IMR-90 (cell line): Measurements from ENCODE around the gene TNFSF9. TPM values are rescaled to one million over a fixed set of nuclear protein-coding genes. Genes with fewer than 3 reads are reported as not detected.
A peak's percentile ranks its signal among the peaks of the same experiment; 100 is the strongest.

Experiments
- ATAC-seq: fragments of 200-7000 bp; cut with Tn5 transposase; 2 replicates; pipeline ENCODE4 v1.9.1; 2020; ENCODE audit warnings: low read depth, mild to moderate bottlenecking, moderate library complexity
- BruUV-seq: library from RNA; stranded (reverse); fragments of 400-500 nt; replicated peaks from 2 replicates; lab custom pipeline; 2021; lab: Mats Ljungman, UMichigan
- CTCF ChIA-PET: fragments of 300-600 bp; formaldehyde crosslinking; extraction: SDS; loops from one replicate; lab custom pipeline; 2021; ENCODE audit warnings: antibody characterized with exemption; lab: Yijun Ruan, JAX
- POLR2A ChIA-PET: fragments of 300-600 bp; sonication (Branson Sonifier 250); formaldehyde crosslinking; loops from one replicate; lab custom pipeline; 2022; ENCODE audit warnings: antibody characterized with exemption; ENCODE audit not compliant: unreplicated experiment; lab: Charles Lee
- DNase-seq: peaks from one replicate; pipeline ENCODE4 v3.0.0; 2013
- H2AFZ ChIP-seq: replicated peaks from 2 replicates; pipeline ENCODE3; 2013; ENCODE audit warnings: low read length, mild to moderate bottlenecking; ENCODE audit not compliant: poor library complexity
- H2AK5ac ChIP-seq: 2 replicates; pipeline ENCODE4 v1.6.1; 2013; ENCODE audit warnings: low read depth, low read length, inconsistent platforms
- H2AK9ac ChIP-seq: replicated peaks from 2 replicates; pipeline ENCODE3; 2013; ENCODE audit warnings: mild to moderate bottlenecking, low read depth, low read length, moderate library complexity; ENCODE audit not compliant: poor library complexity
- H2BK120ac ChIP-seq: 2 replicates; pipeline ENCODE4 v1.6.1; 2013; ENCODE audit warnings: low read depth, low read length, inconsistent platforms
- H2BK15ac ChIP-seq: 3 replicates; pipeline ENCODE4 v1.6.1; 2013; ENCODE audit warnings: low read depth, low read length, inconsistent platforms
- H2BK20ac ChIP-seq: 2 replicates; pipeline ENCODE4 v1.6.1; 2013; ENCODE audit warnings: low read depth, mild to moderate bottlenecking, inconsistent platforms, low read length, moderate library complexity
- H2BK5ac ChIP-seq: 2 replicates; pipeline ENCODE4 v1.6.1; 2013; ENCODE audit warnings: mild to moderate bottlenecking, low read depth, low read length, inconsistent platforms; ENCODE audit not compliant: poor library complexity, severe bottlenecking
- H3K14ac ChIP-seq: replicated peaks from 2 replicates; pipeline ENCODE4 v1.6.1; 2013; ENCODE audit warnings: low read depth, low read length, inconsistent platforms
- H3K18ac ChIP-seq: 2 replicates; pipeline ENCODE4 v1.6.1; 2013; ENCODE audit warnings: low read depth, low read length, control low read depth
- H3K23ac ChIP-seq: 2 replicates; pipeline ENCODE4 v1.6.1; 2013; ENCODE audit warnings: low read depth, low read length, inconsistent platforms
- H3K27ac ChIP-seq: 2 replicates; pipeline ENCODE4 v1.5.1; 2013; ENCODE audit warnings: mild to moderate bottlenecking, control low read depth, low read length; ENCODE audit not compliant: insufficient read depth
- H3K27me3 ChIP-seq: 2 replicates; pipeline ENCODE4 v1.6.1; 2013; ENCODE audit warnings: low read length; ENCODE audit not compliant: control insufficient read depth, insufficient read depth
- H3K36me3 ChIP-seq: 2 replicates; pipeline ENCODE4 v1.6.1; 2013; ENCODE audit warnings: low read length, mixed read lengths; ENCODE audit not compliant: control insufficient read depth, insufficient read depth
- H3K4ac ChIP-seq: 2 replicates; pipeline ENCODE4 v1.6.1; 2013; ENCODE audit warnings: low read depth, low read length, inconsistent platforms
- H3K4me1 ChIP-seq: 2 replicates; pipeline ENCODE4 v1.6.1; 2013; ENCODE audit warnings: low read length, mixed read lengths; ENCODE audit not compliant: control insufficient read depth, insufficient read depth
- H3K4me2 ChIP-seq: 2 replicates; pipeline ENCODE4 v1.6.1; 2013; ENCODE audit warnings: low read depth, mild to moderate bottlenecking, control low read depth, low read length, moderate library complexity
- H3K4me3 ChIP-seq: 2 replicates; pipeline ENCODE4 v1.5.1; 2013; ENCODE audit warnings: low read depth, mild to moderate bottlenecking, control low read depth, low read length, moderate library complexity; ENCODE audit not compliant: insufficient read depth
- H3K56ac ChIP-seq: 2 replicates; pipeline ENCODE4 v1.6.1; 2013; ENCODE audit warnings: low read length, inconsistent platforms; ENCODE audit not compliant: insufficient read depth; ENCODE audit errors: extremely low read depth
- H3K79me1 ChIP-seq, 2 experiments: 2 replicates each; pipeline ENCODE4 v1.6.1; 2013; ENCODE audit warnings: low read length in 2 of 2, inconsistent platforms in 1 of 2, low read depth in 1 of 2
- H3K9ac ChIP-seq: 2 replicates; pipeline ENCODE4 v1.6.1; 2013; ENCODE audit warnings: low read depth, low read length, control low read depth
- H3K9me1 ChIP-seq: 2 replicates; pipeline ENCODE4 v1.6.1; 2013; ENCODE audit warnings: low read length, inconsistent platforms; ENCODE audit not compliant: insufficient read depth
- H3K9me3 ChIP-seq: 2 replicates; pipeline ENCODE4 v1.6.1; 2013; ENCODE audit warnings: low read length; ENCODE audit not compliant: control insufficient read depth, insufficient read depth
- H4K20me1 ChIP-seq: 2 replicates; pipeline ENCODE4 v1.6.1; 2013; ENCODE audit warnings: low read length, inconsistent platforms; ENCODE audit not compliant: insufficient read depth
- H4K5ac ChIP-seq: 2 replicates; pipeline ENCODE4 v1.6.1; 2013; ENCODE audit warnings: mild to moderate bottlenecking, low read depth, low read length, control low read depth
- H4K8ac ChIP-seq, 2 experiments: 2 replicates each; pipeline ENCODE4 v1.6.1; 2013; ENCODE audit warnings: low read depth in 2 of 2, low read length in 2 of 2, control low read depth in 1 of 2, inconsistent platforms in 1 of 2
- H4K91ac ChIP-seq: 2 replicates; pipeline ENCODE4 v1.6.1; 2013; ENCODE audit warnings: low read depth, low read length, inconsistent platforms; ENCODE audit not compliant: insufficient read depth
- CEBPB ChIP-seq: IDR thresholded peaks from 2 replicates; pipeline ENCODE4 v1.6.1; 2012; ENCODE audit warnings: low read depth, low read length, improper control_type of control experiment
- CTCF ChIP-seq: conservative IDR thresholded peaks from 2 replicates; pipeline ENCODE4 v1.5.1; 2012; ENCODE audit warnings: mild to moderate bottlenecking, low read depth, low read length, improper control_type of control experiment
- NFE2L2 ChIP-seq: fragments of 150-350 bp; IDR thresholded peaks from 2 replicates; pipeline ENCODE4 v1.6.1; 2016; ENCODE audit warnings: low read depth, mild to moderate bottlenecking, low read length
- RCOR1 ChIP-seq: IDR thresholded peaks from 2 replicates; pipeline ENCODE4 v1.6.1; 2012; ENCODE audit warnings: mild to moderate bottlenecking, low read length, improper control_type of control experiment; ENCODE audit not compliant: insufficient replicate concordance
- RFX5 ChIP-seq: IDR thresholded peaks from 2 replicates; pipeline ENCODE4 v1.8.0; 2012; ENCODE audit warnings: low read depth, mild to moderate bottlenecking, low read length, moderate library complexity
- WGBS, 2 experiments: methylation state at CpG; one replicate each; pipeline versions ENCODE4 v1.1.5 to v1.1.7; 2013; ENCODE audit warnings: missing lambda C conversion rate in 2 of 2; ENCODE audit not compliant: insufficient read length in 1 of 2; ENCODE audit errors: extremely low coverage in 2 of 2; 5-methylcytosine and 5-hydroxymethylcytosine counted together
- dilution Hi-C: fragments of 300-500 bp; cut with HindIII; formaldehyde crosslinking; loops from one replicate; pipeline ENCODE4 v1.14.3; 2018; ENCODE audit warnings: low sequenced_read_pairs; ENCODE audit not compliant: unreplicated experiment
- in situ Hi-C: fragments of 300-500 bp; cut with MboI; formaldehyde crosslinking; loops from 3 replicates; pipeline ENCODE4 v1.14.3; 2019; ENCODE audit warnings: low sequenced_read_pairs, inconsistent platforms, mixed read lengths
- intact Hi-C: fragments of 100-400 bp; cut with micrococcal nuclease; formaldehyde crosslinking; loops from 2 replicates; pipeline ENCODE4 v1.10.0; 2022
- polyA plus RNA-seq, 3 experiments: library from polyadenylated mRNA; depleted of rRNA; stranded (reverse); fragments of >200 nt; gene quantifications; 2 replicates each; pipeline ENCODE4 v1.2.3, GENCODE V29; 2012; ENCODE audit warnings: low replicate concordance in 1 of 3
- total RNA-seq: library from RNA; depleted of rRNA; stranded (reverse); fragments of >200 nt; gene quantifications from 2 replicates; pipeline ENCODE4 v1.2.3, GENCODE V29; 2012
- TF ChIP-seq, protein P1 (sequence below): fragments of 150-350 bp; IDR thresholded peaks from 2 replicates; pipeline ENCODE4 v1.6.1; 2016; ENCODE audit warnings: low read depth, mild to moderate bottlenecking, low read length, moderate library complexity, borderline replicate concordance

Gene TNFSF9
- total and polyA plus RNA-seq, 2 of the 4 experiments (the other 2 are of a cell fraction), result 0.10 TPM; not detected in 1

- no peak overlapping the region for H3K4ac ChIP-seq
- H3K9ac ChIP-seq, result no peak overlapping the region
- WGBS, 2 experiments, result 65% methylated on average over 6 of the region's 31 CpGs; no CpG with 5 or more reads in 1 of the 2 experiments
- CTCF ChIA-PET, result no interaction called here
- no peak overlapping the region for H3K18ac ChIP-seq
- H4K8ac ChIP-seq, result no peak overlapping the region
- peak overlapping the region; percentile 78 for H2BK5ac ChIP-seq
- no peak overlapping the region for H2AFZ ChIP-seq
- H3K27me3 ChIP-seq, result peaks cover 15% of the 10 kb centered on the region; the same call in 1 of the 2 replicates
- in situ Hi-C loops (no loop called here), intact Hi-C loops (loop anchor here (5.0 kb wide), 1 partner anchor 205 kb away; the partner anchor contains the start of genes GPR108 and TRIP10), dilution Hi-C loops (no loop called here)
- no peak overlapping the region for H3K56ac ChIP-seq
- no peak overlapping the region for H2BK120ac ChIP-seq
- H3K27ac ChIP-seq, result no peak overlapping the region
- H3K23ac ChIP-seq, result no peak overlapping the region
- H3K4me1 ChIP-seq, result no peaks in the 10 kb centered on the region
- H2BK20ac ChIP-seq, result no peak overlapping the region
- no peaks in the 10 kb centered on the region for H3K9me1 ChIP-seq
- H3K4me3 ChIP-seq, result no peak overlapping the region
- ATAC-seq (no peak), DNase-seq (no peak)
- no peak overlapping the region for H3K14ac ChIP-seq
- H3K36me3 ChIP-seq, result no peaks in the 10 kb centered on the region
- H3K4me2 ChIP-seq, result no peak overlapping the region
- H4K91ac ChIP-seq, result no peak overlapping the region
- TF ChIP-seq RFX5, result no peak
- TF ChIP-seq CTCF, result no peak
- no peak for TF ChIP-seq CEBPB
- no peak for TF ChIP-seq NFE2L2
- TF ChIP-seq, protein P1, sequence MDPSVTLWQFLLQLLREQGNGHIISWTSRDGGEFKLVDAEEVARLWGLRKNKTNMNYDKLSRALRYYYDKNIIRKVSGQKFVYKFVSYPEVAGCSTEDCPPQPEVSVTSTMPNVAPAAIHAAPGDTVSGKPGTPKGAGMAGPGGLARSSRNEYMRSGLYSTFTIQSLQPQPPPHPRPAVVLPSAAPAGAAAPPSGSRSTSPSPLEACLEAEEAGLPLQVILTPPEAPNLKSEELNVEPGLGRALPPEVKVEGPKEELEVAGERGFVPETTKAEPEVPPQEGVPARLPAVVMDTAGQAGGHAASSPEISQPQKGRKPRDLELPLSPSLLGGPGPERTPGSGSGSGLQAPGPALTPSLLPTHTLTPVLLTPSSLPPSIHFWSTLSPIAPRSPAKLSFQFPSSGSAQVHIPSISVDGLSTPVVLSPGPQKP, result no peak
- no peak for TF ChIP-seq RCOR1
- H3K9me3 ChIP-seq, result 0 out of 2 replicates have a peak, but pooled peaks cover 2% of the 10 kb centered on the region
- H4K20me1 ChIP-seq, result no peaks in the 10 kb centered on the region
- no peak overlapping the region for H2AK9ac ChIP-seq
- no peak overlapping the region for H2AK5ac ChIP-seq
- POLR2A ChIA-PET, result no interaction called here
- H3K79me1 ChIP-seq, result no peaks in the 10 kb centered on the region
- H2BK15ac ChIP-seq, result no peak overlapping the region
- H4K5ac ChIP-seq, result no peak overlapping the region
- BruUV-seq, result no TSS peak
These were observed 1.6 kb downstream of the TNFSF9 start for GRCh38 chr19:6532244-6532999.
